SIG-M5 (cell line): Measurements from ENCODE around the gene TMEM217.
A peak's percentile ranks its signal among the peaks of the same experiment; 100 is the strongest.

Experiments
- DNase-seq: peaks from one replicate; lab custom pipeline; 2025; lab: John Stamatoyannopoulos, UW

The TMEM217 gene

DNA sequence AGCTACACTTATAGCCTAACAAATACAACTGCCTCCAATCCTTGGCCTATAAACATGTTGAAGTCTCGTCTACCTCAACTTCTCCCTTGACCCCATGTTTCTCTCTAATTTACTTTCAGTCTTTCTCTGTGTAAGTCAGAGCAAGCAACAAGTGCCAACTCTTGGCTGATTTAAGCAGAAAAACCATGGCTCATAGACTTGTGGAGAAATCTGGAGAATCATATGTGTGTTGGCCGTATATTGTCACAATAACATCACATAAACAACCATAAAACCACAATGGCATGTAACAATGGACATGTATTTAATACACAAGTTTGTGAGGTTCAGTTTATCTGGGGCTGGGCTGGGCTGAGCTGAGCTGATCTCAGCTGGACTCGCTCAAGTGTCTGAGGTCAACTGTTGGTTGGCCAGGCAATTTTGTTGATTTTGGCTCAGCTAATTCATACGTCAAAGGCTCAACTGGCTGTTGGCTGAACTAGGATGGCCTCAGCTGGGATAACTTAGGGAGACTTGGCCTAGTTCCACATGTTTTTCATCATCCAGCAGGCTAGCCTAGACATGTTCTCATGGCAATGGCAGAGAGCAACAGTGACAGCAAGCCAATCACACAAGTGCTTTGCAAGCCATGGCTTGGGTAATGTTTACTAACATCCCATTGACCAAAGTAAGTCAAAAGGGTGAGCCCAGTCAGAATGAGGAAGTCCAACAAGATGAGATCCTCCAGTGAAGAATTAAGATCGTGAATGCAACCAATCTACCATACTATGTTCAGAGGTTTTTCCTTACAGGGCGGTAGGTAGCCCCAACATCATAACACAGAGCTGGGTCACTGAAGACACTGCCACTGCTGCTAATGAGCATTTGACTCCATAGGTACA is 13.3 kb downstream of the TMEM217 start:
- no peak for DNase-seq

DNA sequence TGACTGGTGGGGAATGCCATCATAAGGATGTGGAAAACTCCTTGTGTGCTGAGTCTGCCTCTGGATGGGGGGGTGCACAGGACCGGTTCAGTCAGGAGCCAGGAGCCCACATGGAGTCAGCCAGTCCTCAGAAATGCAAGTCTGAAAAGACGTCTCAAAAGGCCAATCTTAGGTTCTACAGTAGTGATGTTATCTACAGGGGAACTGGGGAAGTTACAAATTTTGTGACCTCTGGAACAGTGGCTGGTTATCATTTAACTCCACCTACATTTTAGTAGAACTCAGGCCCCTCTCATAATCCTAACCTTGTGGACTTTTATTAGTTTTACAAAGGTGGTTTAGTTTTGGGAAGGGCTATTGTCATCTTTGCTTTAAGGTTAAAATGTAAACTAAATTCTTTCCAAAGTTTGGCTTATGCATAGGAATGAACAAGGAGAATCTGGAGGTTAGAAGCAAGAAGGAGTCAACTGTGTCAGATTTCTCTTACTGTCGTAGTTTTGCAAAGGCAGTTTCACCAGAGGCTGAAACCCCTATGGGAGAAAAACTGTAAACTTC is 14.1 kb downstream of the TMEM217 start:
- no peak for DNase-seq

DNA sequence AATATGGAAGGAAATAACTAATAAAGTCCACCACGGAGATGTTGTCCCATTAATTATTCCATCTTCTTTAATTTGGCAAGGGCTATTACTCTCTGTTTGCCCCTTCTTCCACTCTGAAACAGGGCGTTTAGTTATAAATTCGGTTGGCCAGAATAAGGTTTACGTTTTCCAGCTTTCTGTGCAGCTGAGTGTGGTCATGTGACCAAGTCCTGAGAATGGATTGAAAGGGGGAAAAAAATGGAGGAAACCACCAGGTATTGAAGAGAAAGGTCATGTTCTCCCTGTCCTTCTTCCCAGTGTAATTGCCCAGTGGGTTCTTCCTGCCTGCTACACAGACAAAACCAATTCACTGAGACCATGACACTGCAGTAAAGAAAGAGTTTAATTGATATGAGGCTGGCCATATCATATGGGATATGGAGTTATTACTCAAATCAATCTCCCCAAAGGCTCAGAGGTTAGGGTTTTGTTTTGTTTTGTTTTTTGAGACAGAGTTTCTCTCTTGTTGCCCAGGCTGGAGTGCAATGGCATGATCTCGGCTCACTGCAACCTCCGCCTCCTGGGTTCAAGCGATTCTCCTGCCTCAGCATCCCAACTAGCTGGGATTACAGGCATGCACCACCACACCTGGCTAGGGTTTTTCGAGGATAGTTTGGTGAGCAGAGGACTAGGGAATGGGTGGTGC is 14.7 kb downstream of the TMEM217 start:
- DNase-seq, result no peak

DNA sequence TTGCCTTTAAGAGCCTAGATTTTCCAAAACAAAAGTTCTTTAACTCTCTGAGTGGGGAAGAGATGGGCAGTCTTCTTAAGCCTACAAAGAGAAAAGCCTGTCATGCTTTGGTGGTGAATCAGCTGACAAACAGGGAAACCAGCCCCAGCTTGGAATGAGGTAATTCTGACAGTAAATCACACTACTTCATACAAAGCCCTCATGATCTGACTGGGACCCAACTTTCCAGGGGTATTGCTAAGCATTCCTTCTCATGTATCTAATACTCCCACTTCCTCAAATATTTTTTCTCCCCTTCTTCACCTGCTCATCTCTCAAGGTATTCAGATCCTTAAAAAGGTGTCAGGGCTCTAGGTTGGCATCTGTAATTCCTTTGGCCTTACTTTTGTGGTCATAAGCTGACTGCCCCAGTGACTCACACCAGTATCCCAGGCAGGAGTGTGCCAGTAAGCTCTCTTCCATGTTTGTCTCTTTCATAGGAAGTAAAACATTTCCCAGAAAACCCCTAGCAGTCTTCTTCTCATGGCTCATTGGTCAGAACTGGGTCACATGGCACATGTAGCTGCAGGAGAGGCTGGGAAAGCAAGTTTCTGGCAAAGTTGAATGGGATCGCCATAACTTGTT is 15.4 kb downstream of the TMEM217 start:
- DNase-seq, result no peak

DNA sequence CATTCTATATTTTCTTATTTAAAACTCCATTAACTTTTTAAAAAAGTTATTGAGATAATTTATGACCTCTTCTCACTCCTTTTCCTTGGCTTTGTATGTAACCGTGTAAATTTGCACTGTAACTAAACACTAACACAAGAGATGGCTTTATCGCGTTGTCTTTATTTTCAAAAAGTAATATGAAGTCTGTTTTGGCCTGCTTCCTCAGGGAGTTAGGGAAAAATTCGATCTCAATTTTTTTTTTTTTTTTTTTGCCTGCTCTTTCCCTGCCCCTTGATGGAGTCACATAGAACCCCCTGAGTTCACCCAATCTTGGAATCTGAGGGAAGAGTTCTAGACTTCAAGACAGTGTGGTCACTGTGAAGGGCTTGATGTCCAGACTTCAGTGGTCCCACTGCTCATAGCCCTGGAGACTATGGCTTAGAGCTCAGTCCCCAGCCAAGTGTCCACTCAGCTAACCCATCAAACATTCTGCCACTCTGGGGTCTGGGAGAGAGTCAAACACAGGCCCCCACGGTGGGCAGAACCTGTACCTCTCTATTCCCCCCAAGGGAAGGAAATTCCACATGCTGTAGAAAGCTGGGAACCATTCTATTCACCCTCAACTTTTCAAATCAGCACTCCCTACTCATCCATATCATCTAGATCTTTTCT is 16.0 kb downstream of the TMEM217 start:
- no peak for DNase-seq

DNA sequence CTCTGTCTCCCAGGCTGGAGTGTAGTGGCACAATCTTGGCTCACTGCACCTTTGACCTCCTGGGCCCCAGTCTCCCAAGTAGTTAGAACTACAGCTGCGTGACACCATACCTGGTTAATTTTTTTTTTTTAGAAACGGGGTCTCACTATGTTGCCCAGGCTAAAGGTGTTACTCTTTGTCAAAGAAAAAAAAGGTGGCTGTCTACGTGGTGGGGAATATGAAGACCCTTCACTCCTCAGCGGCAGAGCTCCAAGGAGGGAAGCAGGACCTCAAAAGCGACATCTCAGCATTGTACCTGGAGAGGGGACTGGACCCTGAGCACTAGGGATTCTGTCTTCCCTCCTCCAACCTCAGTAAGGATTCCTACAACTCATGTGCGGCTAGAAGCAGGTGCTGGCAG is 16.8 kb downstream of the TMEM217 start:
- no peak for DNase-seq

DNA sequence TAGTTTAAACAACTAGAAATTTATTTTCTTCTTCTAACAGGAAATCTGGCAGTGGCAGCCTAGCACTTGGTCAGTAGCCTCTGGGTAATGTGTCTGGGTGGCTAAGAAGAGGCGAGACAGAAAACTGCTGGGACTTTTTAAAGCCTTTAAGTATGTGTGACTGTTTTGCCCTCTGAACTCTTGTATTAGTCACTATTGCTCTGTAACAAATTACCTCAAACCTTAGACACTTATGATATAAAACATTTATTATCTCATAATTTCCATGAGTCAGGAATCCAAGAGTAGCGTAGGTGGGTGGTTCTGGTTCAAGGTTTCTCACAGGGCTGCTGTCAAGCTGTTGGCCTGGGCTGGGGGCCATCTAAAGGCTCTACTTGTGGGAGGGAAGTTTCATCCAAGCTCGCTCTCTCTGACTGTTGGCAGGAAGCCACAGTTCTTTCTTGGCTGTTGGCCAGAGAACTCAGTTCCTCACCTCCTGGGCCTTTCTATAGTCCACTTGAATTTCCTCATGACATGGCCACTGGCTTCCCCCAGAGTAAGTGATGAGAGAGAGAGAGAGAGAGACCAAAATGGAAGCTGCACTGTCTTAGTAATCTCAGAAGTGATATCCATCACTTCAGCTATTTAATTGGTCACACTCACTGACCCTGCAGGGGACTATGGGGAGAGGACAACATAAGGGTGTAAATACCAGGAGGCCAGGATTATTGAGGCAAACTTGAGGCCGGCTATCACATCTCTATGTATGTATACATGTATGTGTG is 17.8 kb downstream of the TMEM217 start:
- no peak for DNase-seq

DNA sequence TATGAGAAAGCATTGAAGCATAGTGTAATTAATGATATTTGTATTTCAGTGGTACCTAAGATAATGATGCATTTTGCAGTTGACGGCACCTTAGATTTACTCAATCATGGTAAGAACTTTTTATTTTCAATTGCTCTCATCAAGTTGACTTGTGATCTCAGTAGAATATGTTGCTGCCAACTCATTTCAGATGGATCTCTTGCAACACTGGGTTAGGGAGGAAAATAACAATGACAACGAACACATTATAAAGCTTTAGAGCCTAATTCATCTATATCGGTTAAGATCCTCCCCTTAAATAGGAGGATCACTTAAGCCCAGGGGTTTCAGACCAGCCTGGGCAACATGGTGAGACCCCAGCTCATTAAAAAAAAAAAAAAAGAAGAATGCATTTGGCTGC is 18.4 kb downstream of the TMEM217 start:
- no peak for DNase-seq

DNA sequence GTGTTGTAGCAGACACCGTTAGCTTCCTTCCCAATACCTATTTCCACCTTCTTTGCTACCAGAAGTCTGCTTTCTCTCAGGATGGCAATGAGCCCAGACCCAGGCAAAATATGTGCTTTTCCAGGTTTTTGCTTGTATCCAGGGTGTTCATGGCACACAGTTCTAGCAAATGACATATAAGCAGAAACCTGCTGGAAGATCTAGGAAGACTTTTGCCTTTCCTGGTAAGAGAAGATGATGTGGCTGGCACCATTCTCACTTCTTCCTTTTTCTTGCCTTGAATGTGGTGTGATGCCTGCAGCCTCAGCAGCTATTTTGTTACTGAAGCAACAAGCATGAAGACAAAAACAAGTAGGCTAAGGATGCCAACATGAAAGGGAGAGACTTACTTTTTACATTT is 19.6 kb downstream of the TMEM217 start:
- DNase-seq, result no peak

DNA sequence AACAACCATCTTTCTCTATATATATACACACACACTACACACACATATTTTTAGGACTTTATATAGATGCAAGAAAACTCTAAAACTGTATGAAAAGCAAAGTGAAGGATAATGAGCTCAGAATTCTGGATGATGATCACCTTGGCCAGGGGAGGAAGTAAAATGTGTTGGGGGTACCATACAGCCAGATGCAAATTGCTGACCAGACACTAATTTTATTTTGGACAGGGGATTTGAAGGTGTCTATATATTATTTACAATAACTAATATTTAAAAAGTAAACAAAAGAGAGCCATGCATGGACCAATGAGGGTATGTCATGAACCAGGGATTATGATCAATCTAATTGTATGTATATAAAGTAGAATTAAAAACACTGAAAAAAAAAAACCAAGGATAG is 20.2 kb downstream of the TMEM217 start:
- no peak for DNase-seq

DNA sequence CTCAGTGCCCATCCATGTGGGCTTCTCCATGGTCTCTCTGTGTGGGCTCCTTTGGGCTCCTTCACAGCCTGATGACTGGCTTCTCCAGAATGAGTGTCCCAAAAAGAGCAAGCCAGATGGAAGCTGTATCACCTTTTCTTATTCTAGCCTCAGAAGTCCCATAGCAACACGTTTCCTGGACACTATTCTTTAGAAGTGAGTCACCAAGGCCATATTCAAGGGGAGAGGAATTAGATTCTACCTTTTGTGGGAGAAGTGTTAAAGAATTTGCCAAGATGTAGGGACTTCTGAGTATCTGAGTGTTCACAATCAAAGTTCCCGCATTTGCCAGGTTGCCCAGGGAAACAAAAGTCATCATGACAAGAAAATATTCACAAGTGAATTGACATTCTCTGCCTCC is 21.0 kb downstream of the TMEM217 start:
- no peak for DNase-seq

DNA sequence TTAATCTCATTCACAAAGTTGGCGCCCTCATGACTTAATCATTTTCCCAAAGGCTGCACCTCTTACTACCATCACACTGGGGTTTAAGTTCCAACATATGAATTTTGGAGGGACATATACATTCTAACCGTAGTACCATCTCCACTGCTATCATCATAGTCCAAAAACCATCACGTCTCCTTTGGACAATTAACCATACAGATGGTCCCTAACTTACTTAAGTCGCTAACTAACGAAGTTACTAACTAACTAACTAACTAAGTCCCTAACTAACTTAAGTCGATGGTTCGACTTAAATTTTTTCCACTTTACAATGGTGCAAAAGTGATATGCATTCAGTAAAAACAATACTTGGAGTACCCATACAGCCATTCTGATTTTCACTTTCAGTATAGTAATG is 24.4 kb downstream of the TMEM217 start:
- DNase-seq, result no peak

DNA sequence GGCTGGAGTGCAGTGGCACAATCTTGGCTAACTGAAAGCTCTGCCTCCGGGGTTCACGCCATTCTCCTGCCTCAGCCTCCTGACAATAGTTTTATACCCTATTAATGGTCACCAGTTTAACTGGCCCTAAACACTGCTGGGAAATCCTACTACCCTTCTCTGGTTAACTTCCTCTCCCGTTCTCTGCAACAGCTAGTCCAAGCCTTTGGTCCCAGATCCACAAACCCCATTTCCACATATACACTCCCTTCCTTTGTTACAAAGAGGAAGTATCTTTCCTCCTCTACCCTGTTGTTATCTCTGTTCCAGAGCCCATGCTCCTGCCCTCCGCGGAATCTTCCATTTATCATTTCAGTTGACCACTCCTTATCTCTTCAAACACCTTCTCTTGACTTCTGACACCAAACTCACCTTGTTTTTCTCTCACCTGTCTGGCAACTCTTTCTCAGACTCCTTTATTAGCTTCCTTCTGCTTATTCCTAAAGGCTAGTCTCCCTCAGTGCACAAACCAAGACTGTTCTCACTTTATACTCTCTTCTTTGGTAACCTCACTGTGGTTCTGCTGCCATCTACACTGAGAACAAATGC is 25.4 kb downstream of the TMEM217 start:
- no peak for DNase-seq

DNA sequence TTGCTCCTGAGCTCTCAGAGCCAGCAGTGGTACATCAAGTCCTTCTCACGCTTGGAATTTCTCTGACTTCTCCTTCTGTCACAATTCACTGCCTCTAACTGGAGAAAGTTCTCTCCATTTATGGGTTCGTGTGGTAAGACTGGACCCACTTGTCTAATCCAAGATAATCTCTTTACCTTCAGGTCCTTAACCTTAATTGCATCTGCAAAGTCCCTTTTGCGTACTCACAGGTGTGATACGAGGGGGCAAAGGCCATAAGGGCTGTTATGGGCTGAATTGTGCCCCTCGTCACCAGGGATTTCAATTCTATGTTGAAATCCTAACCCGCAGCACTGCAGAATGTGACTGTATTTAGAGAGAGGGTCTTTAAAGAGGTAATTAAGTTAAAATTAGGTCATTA is 27.8 kb downstream of the TMEM217 start:
- no peak for DNase-seq

DNA sequence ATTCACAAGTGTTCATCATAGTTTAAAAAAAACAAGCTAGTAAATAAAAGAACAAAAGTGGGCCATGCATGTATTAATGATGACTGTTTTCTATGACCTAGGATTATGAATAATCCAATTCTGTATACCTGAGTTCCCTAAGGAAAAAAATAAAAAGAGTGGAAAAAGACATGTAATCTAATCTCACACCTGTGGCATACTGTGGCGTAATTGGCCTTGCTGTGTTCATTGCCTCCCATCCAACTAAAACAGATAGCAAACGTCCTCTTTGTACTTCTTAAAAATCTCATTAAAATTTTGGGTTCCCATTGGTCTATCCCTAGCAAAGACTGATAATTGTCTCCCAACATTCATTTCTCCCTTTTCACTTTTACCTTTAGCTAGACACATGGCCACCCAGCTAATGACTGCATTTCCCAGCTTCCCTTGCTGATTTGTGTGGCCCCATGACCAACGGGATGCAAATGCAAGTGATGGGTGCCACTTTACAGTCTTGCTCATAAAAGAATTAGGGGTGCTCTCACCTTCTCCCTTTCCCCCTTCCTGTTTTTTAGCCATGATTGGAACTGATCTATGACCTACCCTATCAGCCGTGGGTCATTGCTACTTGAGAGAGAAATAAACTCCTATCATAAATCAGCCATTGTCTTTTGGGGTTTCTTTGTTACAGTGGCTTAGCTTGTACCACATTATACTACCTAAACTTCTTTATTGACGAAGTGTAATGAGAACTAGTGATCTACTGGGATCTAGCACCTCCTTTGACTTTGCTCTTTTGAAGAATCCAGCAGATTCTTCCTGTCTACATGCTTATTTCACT is 32.4 kb downstream of the TMEM217 start:
- no peak for DNase-seq

DNA sequence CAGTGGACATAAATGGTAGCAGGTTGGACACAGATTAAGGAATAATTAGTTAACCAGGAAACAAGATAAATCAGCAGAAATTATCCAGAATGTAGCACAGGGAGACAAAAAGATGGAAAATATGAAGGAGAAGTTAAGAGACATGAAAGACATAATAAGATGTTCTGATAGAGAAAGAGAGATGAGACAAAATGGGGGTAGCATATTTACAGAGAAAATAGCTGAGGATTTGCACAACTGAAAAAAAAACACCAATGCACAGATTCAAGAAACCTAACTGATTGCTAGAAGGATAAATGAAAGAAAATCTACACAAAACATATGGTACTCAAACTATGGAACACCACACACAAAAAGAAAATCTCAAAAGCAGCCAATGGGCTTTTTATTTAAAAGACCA is 35.0 kb downstream of the TMEM217 start:
- DNase-seq, result no peak

DNA sequence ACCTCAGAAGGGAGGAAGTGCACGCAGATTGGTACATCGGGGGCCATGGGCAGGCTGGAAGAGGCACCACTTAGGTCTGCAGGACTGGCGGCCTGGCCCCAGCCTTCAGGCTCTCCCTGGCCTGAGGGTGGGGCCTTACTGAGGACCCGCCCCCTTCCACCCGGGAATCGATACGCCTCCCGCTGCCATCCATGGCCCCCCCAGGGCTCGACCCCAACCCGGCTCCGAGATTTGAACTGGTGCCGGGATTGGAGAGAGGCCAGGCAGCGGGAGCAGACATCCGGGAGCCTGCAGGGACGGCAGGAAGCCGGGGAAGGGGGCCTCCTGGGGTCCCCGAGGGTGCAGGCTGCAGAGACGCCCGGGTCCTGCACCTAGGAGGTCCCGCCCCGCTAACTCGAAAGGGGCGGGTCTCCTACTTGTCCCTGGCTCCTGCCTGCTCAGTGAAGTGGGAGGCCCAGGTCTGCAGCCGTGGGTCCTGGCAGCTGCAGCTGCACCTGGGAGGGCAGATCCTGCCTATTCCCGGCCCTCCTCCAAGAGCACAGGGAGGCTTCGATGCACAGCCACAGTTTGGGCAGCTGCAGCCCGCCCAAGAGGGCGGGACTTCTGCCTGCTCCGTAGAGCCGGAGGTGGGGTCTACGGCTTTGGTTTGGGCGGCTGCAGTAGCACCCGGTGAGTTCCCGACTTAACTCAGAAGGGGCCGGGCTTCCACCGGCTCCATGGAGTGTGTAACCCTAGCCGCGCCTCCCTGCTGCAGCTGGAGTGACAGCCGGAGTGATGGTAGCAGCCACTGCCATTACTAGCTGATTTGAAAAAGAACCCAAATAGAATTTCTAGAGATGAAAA is 35.6 kb downstream of the TMEM217 start:
- peak; percentile 19 for DNase-seq

DNA sequence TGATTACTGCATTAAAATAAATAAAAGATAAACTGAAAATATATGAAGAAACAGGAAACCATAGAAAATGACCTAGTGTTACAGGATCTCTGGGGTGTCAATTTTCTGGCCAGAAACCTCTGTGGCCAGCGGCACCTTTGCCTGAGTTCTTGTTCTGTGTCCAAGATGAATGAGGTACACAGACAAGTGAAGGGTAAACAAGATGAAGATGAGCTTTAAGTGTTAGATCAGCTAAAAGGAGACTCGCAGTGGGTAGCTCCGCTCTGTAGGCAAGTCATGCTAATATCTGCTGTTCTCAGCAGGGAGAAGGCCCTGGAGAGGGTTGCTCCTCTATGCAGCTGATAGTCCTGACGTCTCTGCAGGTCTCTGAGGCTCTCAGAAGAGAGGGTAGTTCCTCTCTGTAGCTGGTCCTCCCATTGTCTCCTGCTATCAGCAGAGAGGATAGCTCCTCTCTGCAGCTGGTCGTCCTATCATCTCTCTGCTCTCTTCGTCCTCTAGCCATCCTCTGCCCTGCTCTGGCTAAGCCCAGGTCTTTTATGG is 36.3 kb downstream of the TMEM217 start:
- no peak for DNase-seq

DNA sequence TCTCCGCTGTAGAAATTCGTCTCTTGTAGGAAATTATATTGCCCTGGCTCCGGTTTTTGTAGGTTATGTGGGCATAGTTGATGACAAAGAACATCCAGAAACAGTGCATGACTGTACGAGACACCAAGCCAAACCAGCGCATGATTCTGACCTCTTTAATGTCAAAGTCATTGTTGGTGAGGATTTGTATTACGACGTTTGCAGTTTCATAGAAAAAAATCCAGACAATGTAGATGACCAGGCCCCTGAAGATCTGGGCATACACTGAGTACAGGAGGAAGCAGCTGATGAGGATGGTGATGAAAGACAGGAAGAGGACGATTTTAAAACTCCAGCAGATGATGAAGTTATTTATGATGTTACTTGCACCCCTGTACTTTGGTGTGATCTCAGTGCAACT is 39.4 kb downstream of the TMEM217 start:
- DNase-seq, result no peak
